Stimulated activated memory B cell treated with anti-CD40 and anti-IgM and Interleukin-4, amounts not matched to agents 10 μg/mL and 1 μg/mL and 100 μg/mL, for 72 hours (primary cell): Measurements from ENCODE around the gene KLHL25.

Experiments
- ATAC-seq: fragments of 150-1000 bp; cut with Tn5 transposase; 2 replicates; pipeline ENCODE4 v1.10.0; 2021
- H3K27ac Mint-ChIP-seq: one replicate; pipeline ENCODE4 v1.8.0; 2022; ENCODE audit warnings: mild to moderate bottlenecking, mixed read lengths
- H3K27me3 Mint-ChIP-seq: one replicate; pipeline ENCODE4 v1.8.0; 2022; ENCODE audit warnings: mixed read lengths
- H3K36me3 Mint-ChIP-seq: one replicate; pipeline ENCODE4 v1.8.0; 2022; ENCODE audit warnings: mixed read lengths
- H3K4me1 Mint-ChIP-seq: one replicate; pipeline ENCODE4 v1.8.0; 2022; ENCODE audit warnings: mixed read lengths
- H3K4me3 Mint-ChIP-seq: one replicate; pipeline ENCODE4 v1.8.0; 2022; ENCODE audit warnings: mild to moderate bottlenecking, moderate library complexity, mixed read lengths
- H3K9me3 Mint-ChIP-seq: one replicate; pipeline ENCODE4 v1.8.0; 2022; ENCODE audit warnings: mixed read lengths

KLHL25 gene

GRCh38 chr15:85710340-85710842 is 84.3 kb downstream of the KLHL25 start:
- no peaks in the 10 kb centered on the region for H3K27me3 Mint-ChIP-seq
- H3K27ac Mint-ChIP-seq = peak overlapping the region; percentile 99
- no peaks in the 10 kb centered on the region for H3K9me3 Mint-ChIP-seq
- ATAC-seq = peak; percentile 79
- peaks cover 64% of the 10 kb centered on the region for H3K4me1 Mint-ChIP-seq
- peaks cover 63% of the 10 kb centered on the region for H3K36me3 Mint-ChIP-seq
- peak overlapping the region; percentile 6 for H3K4me3 Mint-ChIP-seq
